ENCODE measurements around the gene CREB3.

Gene CREB3, protein sequence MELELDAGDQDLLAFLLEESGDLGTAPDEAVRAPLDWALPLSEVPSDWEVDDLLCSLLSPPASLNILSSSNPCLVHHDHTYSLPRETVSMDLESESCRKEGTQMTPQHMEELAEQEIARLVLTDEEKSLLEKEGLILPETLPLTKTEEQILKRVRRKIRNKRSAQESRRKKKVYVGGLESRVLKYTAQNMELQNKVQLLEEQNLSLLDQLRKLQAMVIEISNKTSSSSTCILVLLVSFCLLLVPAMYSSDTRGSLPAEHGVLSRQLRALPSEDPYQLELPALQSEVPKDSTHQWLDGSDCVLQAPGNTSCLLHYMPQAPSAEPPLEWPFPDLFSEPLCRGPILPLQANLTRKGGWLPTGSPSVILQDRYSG

DNA sequence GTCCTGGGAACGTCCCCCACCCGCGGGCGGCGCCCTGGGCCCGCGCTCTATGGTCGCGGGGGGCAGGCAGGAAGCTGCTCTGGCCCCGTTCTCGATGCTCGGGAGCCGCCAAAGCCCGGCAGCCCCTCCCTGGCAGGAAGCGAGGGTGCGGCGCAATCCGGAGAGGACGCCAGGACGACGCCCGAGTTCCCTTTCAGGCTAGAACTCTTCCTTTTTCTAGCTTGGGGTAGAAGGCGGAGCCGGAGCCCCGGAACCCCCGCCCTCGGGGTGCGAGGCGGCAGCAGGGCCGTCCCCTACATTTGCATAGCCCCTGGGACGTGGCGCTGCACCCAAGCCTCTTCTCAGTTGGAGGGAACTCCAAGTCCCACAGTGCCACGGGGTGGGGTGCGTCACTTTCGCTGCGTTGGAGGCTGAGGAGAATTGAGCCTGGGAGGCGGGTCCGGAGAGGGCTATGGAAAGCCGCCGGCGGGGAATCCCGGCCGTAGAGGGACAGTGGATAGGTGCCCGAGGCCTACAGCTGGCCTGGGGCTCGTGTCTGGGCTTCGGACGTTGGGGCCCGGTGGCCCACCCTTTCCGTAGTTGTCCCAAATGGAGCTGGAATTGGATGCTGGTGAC lies at the start of gene CREB3, which contains the start of gene TLN1:
TSS of gene CREB3 (plus strand) at position 482 of the 615 bp plus-strand sequence. CDS start at position 589, 107 bp downstream.
TSS of gene TLN1 (minus strand) at position 11 of the 615 bp plus-strand sequence. CDS start 6,501 bp downstream, outside the sequence.
- TF ChIP-seq POLR2A (IDR thresholded peaks at IDR 0.05; ENCODE audit: low read length) (peak; percentile 76), GATA1 (IDR thresholded peaks at IDR 0.05; ENCODE audit: low read depth, low read length) (no peak)
- DNase-seq = peak; percentile 96 to 97

DNA sequence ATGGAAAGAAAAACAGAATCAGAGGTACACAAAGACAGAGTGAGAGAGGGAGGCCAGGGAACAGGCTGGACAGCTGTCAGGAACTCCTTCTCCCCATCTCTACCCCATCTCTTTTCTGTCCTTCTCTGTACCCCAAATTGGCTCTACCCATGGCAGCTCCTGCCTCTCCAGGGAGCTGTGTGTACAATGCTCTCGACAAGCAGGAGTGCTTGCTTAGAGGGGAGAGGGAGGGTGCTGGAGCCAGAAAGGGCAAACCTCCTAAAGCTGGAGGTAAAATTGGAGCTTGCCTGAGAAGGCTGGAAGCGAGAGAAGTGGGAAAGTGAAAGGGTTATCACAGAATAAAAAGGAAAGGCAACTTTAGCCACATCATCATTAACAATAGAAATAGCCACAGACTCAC lies 49.1 kb upstream of the CREB3 start:
- TF ChIP-seq POLR2A (IDR thresholded peaks at IDR 0.05; ENCODE audit: low read length) = no peak
- no peak for TF ChIP-seq GATA1 (IDR thresholded peaks at IDR 0.05; ENCODE audit: low read depth, low read length)
- DNase-seq = no peak

DNA sequence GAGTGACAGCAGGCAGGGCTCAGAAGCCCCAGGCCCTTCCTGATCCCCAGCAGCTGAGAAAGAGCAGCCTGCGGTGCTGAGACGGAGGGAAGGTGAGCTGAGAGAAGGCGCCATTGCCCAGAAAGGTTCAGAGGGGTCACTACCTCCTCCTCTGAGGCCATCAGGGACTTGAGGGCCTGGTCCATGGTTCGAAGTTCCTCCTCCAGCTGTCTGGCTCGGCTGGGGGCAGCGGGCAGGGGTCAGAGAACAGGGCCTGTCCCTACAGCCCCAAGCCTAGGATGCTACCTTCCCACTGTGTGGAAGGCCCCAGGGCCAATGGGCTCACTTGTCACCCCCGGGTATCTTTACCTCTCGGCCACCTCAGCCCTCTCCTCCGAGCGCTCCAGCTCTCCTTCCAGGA lies 47.5 kb upstream of the CREB3 start:
- no peak for TF ChIP-seq POLR2A (IDR thresholded peaks at IDR 0.05; ENCODE audit: low read length)
- TF ChIP-seq GATA1 (IDR thresholded peaks at IDR 0.05; ENCODE audit: low read depth, low read length) = no peak
- no peak for DNase-seq

DNA sequence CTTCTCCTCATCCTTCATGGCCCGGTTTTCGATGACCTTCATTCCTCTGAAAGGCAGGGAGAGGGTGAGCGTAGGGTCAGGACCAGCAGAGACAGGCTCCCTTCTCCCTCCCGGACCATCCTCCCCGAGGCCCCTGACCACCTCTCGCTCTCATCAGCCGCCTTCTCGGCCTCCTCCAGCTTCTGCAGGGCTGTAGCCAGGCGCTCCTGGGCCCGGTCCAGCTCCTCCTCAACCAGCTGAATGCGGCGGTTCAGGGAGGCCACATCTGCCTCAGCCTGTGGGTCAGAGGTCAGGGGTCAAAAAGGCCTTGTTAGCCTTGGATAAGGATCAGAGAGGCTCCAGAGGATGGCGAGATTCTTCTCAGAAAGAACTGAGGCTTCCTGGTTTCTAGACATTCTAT lies 47.0 kb upstream of the CREB3 start:
- DNase-seq = no peak
- TF ChIP-seq GATA1 (IDR thresholded peaks at IDR 0.05; ENCODE audit: low read depth, low read length) = no peak
- TF ChIP-seq POLR2A (IDR thresholded peaks at IDR 0.05; ENCODE audit: low read length) = no peak

DNA sequence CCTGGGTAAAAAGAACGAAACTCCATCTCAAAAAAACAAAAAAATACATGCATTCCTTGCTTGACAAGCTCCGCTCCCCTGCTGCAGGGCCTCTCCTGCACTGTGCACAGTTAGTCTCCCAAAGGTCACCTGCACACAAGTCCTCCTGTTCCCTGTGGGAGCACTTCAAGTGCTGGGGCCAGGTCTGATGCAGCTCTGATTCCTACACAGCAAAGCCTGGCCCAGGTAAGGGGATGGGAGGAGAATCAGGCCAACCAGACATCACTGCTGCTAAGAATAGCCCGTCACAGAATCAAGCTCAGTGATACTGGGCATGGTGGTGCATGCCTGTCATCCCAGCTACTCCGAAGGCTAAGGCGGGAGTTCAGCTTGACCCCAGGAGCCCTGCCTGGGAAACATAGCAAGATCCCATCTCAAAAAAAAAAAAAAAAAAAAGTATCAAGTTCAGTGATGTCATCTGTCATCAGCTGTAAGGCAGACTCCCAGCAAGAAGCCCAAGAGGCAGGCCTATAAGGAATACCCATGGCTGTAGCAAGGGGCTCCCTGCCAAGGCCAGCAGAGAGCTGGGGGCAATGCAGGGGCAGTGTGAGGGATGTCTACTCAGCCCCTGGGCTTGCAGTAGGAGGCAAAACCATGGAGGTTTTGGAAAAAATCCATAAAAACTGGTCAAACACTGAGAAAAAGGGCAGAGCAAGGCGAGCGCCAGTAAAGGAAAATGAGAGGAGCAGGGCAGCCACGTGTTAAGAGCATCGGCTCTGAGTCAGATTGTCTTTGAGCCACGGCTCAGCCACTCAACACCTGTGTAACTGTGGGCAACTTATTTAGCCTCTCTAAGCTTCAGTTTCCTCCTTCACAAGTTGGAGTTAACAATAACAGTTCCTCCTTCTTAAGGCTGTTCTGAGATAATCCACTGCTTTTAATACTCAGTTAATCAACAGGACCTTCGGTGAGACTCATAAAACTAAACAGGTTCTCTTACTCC lies 46.0 kb upstream of the CREB3 start:
- DNase-seq = no peak
- no peak for TF ChIP-seq POLR2A (IDR thresholded peaks at IDR 0.05; ENCODE audit: low read length)
- no peak for TF ChIP-seq GATA1 (IDR thresholded peaks at IDR 0.05; ENCODE audit: low read depth, low read length)

DNA sequence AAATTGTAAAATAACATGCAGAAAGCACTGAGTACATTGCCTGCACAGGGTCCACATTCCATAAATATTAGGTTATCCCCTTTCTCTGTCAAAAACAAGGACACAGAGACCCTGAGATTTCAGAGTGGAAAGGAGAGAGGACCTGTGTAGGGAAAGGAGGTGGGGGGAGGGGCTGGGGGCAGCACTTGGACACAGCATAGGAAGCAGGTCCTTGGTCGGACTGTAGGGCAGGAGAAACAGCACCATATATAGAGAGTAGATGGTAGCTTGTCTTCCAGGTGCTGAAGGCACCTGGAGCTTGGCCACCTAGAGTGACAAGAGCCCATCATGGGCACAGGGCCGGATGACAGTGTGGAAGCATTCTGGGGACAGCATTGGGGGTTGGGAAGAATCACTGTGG lies 45.2 kb upstream of the CREB3 start:
- TF ChIP-seq POLR2A (IDR thresholded peaks at IDR 0.05; ENCODE audit: low read length) (no peak), GATA1 (IDR thresholded peaks at IDR 0.05; ENCODE audit: low read depth, low read length) (no peak)
- DNase-seq = no peak

DNA sequence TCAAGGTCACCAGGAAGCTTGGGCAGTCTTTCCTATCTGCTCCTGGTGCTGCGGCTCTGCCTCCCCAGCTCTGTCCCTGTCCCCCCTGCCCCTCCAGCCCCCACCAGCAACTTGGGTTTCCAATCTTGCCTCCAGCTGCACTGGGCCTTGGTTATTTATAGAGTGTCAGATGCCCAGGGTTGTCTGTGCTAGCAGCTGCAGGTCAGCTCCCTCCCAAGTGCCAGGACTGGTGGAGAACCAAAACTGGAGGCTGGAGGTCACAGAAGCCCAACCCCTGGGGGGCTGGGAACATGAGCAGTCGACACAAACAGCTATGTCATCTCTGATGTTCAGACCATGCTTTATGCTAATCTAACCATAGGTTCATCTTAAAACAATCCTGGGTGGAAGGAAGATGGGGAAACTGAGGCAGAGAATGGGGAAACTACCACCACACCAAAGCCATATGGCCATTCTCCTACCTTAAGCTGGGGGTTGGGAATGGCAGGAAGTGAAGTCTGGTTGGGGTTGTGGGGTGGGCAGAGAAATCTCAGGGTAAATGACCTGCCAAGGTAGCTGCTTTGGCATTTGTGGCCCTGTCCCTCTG lies 44.4 kb upstream of the CREB3 start:
- TF ChIP-seq POLR2A (IDR thresholded peaks at IDR 0.05; ENCODE audit: low read length) = no peak
- no peak for TF ChIP-seq GATA1 (IDR thresholded peaks at IDR 0.05; ENCODE audit: low read depth, low read length)
- no peak for DNase-seq

DNA sequence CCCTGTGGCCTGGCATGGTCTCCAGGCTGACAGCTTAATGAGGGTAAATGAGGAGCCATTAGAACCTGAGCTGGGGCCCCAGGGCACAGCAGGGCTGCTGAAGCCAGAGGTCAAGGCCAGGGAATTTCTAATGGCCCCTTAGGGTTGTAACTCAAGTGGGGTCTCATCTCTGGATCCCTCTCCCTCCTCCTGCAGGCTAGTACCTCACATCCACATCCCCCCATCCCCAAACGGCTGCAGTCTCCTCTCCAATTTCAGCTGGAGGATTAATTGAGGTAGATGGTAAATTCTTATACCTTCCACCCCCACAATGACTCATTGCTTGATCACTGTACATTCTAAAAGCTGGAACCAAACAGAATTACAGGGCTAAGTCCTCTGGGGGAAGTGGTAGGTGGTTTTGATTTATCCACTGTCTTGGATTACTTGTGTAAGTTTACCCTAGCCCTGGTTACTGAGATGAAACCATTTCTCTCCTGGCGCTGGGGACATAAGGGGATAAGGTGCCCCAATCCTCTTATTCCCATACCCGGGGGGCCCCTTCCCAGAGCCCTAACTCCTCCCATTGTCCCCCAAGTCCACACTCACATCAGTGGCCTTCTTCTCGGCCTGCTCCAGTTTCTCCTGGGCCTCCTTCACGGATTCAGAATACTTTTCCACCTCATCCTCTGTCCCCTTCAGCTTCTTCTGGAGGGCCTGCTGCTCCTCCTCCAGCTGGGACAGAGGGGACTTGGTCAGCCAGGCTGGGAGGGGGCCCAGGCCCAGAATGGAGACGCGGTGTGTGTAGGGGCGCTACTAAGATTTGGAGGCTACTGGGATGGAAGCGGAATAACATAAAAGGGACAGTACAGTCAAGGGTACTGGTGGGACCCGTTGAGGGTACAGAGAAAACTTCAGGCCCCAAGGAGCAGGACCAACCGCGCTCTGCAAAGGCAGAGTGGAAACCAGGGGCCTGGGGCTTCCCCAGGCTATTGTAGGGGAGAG lies 43.6 kb upstream of the CREB3 start:
- no peak for TF ChIP-seq POLR2A (IDR thresholded peaks at IDR 0.05; ENCODE audit: low read length)
- no peak for TF ChIP-seq GATA1 (IDR thresholded peaks at IDR 0.05; ENCODE audit: low read depth, low read length)
- DNase-seq = no peak

DNA sequence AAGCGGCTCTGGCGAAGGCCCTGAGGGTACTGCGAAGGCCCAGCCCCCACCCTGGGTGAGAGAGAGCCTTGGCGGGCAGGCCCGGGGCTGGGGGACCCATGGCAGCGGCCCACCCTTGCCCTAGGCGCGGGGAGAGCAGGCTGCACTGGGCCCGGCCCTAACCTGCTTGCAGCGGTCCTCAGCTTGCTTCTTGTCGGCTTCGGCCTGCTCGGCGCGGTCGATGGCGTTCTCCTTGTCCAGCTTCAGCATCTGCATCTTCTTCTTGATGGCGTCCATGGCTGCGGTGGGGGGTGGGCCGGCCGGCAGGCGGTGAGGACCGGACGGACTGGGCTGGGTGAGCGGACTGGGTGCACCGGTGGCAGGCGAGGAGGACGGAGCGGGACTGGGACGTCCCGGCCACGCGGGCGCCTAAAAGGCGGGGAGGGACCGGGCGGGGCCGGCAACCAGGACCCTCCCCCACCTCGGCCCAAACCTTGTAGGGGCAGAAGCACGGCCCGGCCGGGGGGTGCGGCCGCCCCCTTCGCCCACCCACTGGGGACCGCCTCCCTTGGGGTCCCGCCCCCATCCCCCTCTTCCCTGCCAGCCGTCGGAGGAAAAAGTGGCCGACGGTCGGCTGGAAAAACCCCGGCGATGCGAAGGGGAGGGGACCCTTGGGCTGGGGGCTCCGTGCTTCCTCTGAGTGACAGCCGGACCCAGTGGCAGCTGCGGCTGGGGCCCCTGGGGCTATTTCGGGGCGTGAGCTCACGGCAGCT lies 42.7 kb upstream of the CREB3 start, which contains the start of gene TPM2:
TSS of gene TPM2 (minus strand) at position 384 of the 752 bp plus-strand sequence. CDS start at position 276, 108 bp downstream.
- DNase-seq = no peak

DNA sequence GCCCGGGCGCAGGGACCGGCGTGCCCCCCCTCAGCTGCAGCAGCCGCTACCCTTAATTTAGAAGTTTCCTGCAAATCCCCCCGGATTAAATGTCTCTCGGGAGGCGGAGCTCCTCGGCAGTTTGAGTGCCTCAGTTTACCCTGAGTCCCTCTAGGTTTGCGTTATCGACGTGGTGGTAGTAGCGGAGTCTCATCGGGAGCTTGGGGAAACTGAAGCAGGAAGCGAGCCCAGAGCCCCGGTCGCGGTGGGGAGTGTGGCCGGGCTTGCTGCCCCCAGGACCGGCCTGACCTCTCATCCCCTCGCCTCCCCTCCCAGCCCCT lies 42.2 kb upstream of the CREB3 start:
- no peak for TF ChIP-seq GATA1 (IDR thresholded peaks at IDR 0.05; ENCODE audit: low read depth, low read length)
- TF ChIP-seq POLR2A (IDR thresholded peaks at IDR 0.05; ENCODE audit: low read length) = no peak
- DNase-seq = no peak

More for the DNA sequence above, 42.7 kb upstream of the CREB3 start, which contains the start of gene TPM2:
- no peak for TF ChIP-seq POLR2A (IDR thresholded peaks at IDR 0.05; ENCODE audit: low read length)
- TF ChIP-seq GATA1 (IDR thresholded peaks at IDR 0.05; ENCODE audit: low read depth, low read length) = no peak

DNA sequence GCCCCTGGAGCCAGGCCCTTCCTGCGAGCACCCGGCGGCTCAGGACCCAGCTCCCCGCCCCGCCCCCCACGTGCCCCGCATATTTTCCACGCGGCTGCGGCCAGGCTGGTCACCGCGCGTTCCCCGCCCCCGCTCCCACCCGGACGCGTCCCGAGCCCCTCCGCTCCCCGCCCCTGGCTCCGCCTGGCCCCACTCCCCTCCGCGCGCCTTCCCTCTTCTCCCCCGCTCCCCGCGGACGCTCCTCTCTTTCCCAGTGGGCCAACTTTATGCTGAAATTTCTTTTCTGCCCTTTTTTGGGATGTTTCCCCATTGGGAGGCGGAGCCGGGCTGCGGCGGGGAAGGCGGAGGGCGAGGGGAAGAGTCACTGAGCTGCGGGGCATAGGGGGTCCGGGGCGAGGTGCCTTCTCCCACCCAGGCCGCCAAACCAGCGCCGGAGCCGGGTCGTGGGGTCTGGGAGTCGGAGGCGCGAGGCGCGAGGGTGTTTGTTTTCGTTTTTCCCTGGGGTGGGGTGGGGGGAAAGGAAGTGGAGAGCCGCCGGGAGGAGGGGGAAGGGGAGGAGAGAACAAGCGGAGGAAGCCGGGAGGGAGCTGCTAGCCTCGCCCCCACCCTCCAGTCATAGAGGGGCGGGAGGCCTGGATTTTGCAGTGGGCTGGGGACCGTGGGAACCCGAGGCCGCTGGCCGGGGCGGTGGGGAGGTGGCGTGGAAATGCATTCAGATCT lies 41.7 kb upstream of the CREB3 start:
- DNase-seq = peak; percentile 14 to 39
- no peak for TF ChIP-seq GATA1 (IDR thresholded peaks at IDR 0.05; ENCODE audit: low read depth, low read length)
- no peak for TF ChIP-seq POLR2A (IDR thresholded peaks at IDR 0.05; ENCODE audit: low read length)
